ENCODE measurements around the gene ZNF496.

Gene ZNF496

DNA sequence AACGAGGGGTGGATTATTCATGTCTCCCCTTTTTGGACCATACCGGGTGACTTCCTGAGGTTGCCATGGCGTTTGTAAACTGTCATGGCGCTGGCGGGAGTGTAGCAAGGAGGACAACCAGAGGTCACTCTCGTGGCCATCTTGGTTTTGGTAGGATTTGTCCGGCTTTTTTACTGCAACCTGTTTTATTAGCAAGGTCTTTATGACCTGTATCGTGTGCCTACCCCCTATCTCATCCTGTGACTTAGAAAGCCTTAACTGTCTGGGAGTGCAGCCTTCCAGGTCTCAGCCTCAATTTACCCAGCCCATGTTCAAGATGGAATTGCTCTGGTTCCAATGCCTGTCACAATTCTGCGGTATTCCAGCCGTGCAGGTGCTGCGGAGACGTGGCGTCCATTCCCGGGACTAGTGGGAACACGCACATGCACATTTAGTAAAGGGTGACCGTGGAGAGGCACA is 40.2 kb upstream of the ZNF496 start (continued):
- no peak for TF ChIP-seq ZNF37A (tag by site-specific recombination; IDR thresholded peaks at IDR 0.05)
- no peak for TF ChIP-seq ZNF514 (tag by site-specific recombination; IDR thresholded peaks at IDR 0.05)
- TF ChIP-seq, protein P1, sequence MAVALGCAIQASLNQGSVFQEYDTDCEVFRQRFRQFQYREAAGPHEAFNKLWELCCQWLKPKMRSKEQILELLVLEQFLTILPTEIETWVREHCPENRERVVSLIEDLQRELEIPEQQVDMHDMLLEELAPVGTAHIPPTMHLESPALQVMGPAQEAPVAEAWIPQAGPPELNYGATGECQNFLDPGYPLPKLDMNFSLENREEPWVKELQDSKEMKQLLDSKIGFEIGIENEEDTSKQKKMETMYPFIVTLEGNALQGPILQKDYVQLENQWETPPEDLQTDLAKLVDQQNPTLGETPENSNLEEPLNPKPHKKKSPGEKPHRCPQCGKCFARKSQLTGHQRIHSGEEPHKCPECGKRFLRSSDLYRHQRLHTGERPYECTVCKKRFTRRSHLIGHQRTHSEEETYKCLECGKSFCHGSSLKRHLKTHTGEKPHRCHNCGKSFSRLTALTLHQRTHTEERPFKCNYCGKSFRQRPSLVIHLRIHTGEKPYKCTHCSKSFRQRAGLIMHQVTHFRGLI (tag by site-specific recombination; IDR thresholded peaks at IDR 0.05): no peak
- no peak for TF ChIP-seq ZNF560 (tag by site-specific recombination; IDR thresholded peaks at IDR 0.05; ENCODE audit: borderline replicate concordance)

DNA sequence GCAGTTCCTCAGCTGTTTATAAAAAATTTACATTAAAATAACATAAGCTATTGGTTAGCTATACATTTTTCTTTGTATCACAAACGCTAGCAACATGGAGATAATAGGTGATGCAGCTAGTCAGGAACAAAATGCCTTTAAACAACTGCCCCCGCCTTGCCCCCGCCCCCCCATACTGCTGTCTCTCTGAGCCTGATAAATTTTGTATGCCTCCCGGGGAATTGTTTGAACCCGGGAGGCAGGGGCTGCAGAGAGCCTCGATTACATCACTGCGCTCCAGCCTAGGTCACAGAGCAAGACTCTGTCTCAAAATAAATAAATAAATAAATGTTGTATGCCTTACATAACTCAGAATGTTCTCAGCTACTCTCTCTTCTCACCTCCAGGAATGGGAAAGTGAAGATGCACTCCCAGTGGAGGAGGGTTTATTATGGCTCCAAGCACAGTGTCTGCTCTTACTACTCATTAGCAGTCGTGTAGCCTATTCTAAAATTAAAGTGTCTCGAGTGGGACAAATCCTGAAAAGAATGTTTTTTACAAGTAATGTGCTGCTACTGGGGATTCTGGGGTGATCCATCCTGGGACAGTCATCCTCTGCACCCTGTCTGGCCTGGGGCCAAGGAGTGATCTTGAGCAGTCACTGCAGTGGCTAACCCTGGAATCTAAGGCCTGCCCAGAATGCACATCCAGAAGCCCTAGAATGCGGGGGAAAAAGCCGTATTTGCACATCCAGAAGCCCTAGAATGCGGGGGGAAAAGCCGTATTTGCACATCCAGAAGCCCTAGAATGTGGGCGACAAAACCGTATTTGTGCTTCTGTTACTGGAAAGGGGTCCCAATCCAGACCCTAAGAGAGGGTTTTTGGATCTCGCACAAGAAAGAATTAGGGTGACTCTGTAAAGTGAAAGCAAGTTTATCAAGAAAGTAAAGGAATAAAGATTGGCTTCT is 39.4 kb upstream of the ZNF496 start:
- H3K27ac ChIP-seq (ENCODE audit: extremely low read depth, low read depth, low read length): no peak overlapping the region
- no peaks in the 10 kb centered on the region for H3K36me3 ChIP-seq (ENCODE audit: control insufficient read depth in 2 of 2, insufficient read depth in 1 of 2, low read length in 2 of 2)
- ChIA-PET POLR2A (no interaction called here), CTCF (no interaction called here)
- H3K4me1 ChIP-seq (ENCODE audit: control insufficient read depth, insufficient read depth, low read length): no peaks in the 10 kb centered on the region
- no peak for TF ChIP-seq ZNF140 (tag by site-specific recombination; IDR thresholded peaks at IDR 0.05)
- TF ChIP-seq ZNF658 (tag by site-specific recombination; IDR thresholded peaks at IDR 0.05): no peak
- TF ChIP-seq KLF10 (tag by site-specific recombination; IDR thresholded peaks at IDR 0.05): no peak
- no peak for TF ChIP-seq ZNF629 (tag by site-specific recombination; IDR thresholded peaks at IDR 0.05)
- TF ChIP-seq, protein P2, sequence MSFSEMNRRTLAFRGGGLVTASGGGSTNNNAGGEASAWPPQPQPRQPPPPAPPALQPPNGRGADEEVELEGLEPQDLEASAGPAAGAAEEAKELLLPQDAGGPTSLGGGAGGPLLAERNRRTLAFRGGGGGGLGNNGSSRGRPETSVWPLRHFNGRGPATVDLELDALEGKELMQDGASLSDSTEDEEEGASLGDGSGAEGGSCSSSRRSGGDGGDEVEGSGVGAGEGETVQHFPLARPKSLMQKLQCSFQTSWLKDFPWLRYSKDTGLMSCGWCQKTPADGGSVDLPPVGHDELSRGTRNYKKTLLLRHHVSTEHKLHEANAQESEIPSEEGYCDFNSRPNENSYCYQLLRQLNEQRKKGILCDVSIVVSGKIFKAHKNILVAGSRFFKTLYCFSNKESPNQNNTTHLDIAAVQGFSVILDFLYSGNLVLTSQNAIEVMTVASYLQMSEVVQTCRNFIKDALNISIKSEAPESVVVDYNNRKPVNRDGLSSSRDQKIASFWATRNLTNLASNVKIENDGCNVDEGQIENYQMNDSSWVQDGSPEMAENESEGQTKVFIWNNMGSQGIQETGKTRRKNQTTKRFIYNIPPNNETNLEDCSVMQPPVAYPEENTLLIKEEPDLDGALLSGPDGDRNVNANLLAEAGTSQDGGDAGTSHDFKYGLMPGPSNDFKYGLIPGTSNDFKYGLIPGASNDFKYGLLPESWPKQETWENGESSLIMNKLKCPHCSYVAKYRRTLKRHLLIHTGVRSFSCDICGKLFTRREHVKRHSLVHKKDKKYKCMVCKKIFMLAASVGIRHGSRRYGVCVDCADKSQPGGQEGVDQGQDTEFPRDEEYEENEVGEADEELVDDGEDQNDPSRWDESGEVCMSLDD (tag by site-specific recombination; IDR thresholded peaks at IDR 0.05): no peak
- no peak for TF ChIP-seq ZNF202 (tag by site-specific recombination; IDR thresholded peaks at IDR 0.05; ENCODE audit: borderline replicate concordance)
- no peak for TF ChIP-seq ZNF660 (tag by site-specific recombination; IDR thresholded peaks at IDR 0.05)
- TF ChIP-seq ZNF391 (tag by site-specific recombination; IDR thresholded peaks at IDR 0.05; ENCODE audit: borderline replicate concordance, low read depth): no peak
- TF ChIP-seq, protein P3, sequence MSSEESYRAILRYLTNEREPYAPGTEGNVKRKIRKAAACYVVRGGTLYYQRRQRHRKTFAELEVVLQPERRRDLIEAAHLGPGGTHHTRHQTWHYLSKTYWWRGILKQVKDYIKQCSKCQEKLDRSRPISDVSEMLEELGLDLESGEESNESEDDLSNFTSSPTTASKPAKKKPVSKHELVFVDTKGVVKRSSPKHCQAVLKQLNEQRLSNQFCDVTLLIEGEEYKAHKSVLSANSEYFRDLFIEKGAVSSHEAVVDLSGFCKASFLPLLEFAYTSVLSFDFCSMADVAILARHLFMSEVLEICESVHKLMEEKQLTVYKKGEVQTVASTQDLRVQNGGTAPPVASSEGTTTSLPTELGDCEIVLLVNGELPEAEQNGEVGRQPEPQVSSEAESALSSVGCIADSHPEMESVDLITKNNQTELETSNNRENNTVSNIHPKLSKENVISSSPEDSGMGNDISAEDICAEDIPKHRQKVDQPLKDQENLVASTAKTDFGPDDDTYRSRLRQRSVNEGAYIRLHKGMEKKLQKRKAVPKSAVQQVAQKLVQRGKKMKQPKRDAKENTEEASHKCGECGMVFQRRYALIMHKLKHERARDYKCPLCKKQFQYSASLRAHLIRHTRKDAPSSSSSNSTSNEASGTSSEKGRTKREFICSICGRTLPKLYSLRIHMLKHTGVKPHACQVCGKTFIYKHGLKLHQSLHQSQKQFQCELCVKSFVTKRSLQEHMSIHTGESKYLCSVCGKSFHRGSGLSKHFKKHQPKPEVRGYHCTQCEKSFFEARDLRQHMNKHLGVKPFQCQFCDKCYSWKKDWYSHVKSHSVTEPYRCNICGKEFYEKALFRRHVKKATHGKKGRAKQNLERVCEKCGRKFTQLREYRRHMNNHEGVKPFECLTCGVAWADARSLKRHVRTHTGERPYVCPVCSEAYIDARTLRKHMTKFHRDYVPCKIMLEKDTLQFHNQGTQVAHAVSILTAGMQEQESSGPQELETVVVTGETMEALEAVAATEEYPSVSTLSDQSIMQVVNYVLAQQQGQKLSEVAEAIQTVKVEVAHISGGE (tag by site-specific recombination; conservative IDR thresholded peaks at IDR 0.05; ENCODE audit: low read depth): no peak
- TF ChIP-seq ZNF549 (tag by site-specific recombination; IDR thresholded peaks at IDR 0.05): no peak
- no peak for TF ChIP-seq ZBTB20 (tag by site-specific recombination; IDR thresholded peaks at IDR 0.05)
- TF ChIP-seq ZXDB (tag by site-specific recombination; IDR thresholded peaks at IDR 0.05): no peak
- TF ChIP-seq KLF9 (tag by site-specific recombination; IDR thresholded peaks at IDR 0.05; ENCODE audit: low read depth): no peak
- TF ChIP-seq ZNF37A (tag by site-specific recombination; IDR thresholded peaks at IDR 0.05): no peak
- no peak for TF ChIP-seq ZNF792 (tag by site-specific recombination; IDR thresholded peaks at IDR 0.05)
- TF ChIP-seq ZNF76 (tag by site-specific recombination; IDR thresholded peaks at IDR 0.05; ENCODE audit: borderline replicate concordance, low read depth): no peak
- H3K9me3 ChIP-seq (ENCODE audit: control insufficient read depth, insufficient read depth, low read depth, low read length): no peaks in the 10 kb centered on the region
- H3K4me3 ChIP-seq (ENCODE audit: low read depth, low read length): no peak overlapping the region
